Measurements from ENCODE around the gene NMNAT2. TPM values are rescaled to one million over a fixed set of nuclear protein-coding genes. Genes with fewer than 3 reads are reported as not detected.

Gene NMNAT2
- total and polyA plus RNA-seq, 8 donors: 0.42 to 4.9 (median 1.8) TPM

DNA sequence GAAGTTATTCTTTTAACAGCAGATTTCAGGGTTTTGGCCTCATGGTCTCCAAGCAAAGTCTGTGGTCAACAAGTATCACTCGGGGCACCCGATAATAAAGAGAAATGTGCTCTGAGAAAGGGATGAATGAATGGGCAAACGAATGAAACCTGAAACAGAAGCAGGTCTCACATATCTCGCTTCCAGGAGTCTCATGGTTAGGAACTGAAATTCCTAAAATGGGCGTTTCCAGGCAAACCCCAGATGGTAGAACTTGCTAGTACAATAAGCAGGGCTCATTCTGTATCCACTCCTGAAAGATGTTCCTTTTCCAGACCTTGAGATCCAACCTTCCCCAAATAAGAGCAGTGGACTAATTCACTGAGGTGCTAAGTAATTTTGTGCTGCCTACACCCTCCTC is 144.9 kb downstream of the NMNAT2 start:
- FAIRE-seq (no peak), ATAC-seq (no peak), DNase-seq (no peak)
- intact Hi-C loops (cut with DNase I): no loop called here
- TF ChIP-seq, protein P1, sequence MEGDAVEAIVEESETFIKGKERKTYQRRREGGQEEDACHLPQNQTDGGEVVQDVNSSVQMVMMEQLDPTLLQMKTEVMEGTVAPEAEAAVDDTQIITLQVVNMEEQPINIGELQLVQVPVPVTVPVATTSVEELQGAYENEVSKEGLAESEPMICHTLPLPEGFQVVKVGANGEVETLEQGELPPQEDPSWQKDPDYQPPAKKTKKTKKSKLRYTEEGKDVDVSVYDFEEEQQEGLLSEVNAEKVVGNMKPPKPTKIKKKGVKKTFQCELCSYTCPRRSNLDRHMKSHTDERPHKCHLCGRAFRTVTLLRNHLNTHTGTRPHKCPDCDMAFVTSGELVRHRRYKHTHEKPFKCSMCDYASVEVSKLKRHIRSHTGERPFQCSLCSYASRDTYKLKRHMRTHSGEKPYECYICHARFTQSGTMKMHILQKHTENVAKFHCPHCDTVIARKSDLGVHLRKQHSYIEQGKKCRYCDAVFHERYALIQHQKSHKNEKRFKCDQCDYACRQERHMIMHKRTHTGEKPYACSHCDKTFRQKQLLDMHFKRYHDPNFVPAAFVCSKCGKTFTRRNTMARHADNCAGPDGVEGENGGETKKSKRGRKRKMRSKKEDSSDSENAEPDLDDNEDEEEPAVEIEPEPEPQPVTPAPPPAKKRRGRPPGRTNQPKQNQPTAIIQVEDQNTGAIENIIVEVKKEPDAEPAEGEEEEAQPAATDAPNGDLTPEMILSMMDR (IDR thresholded peaks at IDR 0.05): no peak
- H3K27me3 ChIP-seq: no peaks in the 10 kb centered on the region
- H3K4me3 ChIP-seq: no peak overlapping the region
- no peaks in the 10 kb centered on the region for H3K36me3 ChIP-seq
- H3K9me3 ChIP-seq: no peaks in the 10 kb centered on the region
- H3K27ac ChIP-seq: no peak overlapping the region
- 74 to 86% methylated on average over 5 of the region's 5 CpGs for WGBS, 2 donors
- no peaks in the 10 kb centered on the region for H3K4me1 ChIP-seq

DNA sequence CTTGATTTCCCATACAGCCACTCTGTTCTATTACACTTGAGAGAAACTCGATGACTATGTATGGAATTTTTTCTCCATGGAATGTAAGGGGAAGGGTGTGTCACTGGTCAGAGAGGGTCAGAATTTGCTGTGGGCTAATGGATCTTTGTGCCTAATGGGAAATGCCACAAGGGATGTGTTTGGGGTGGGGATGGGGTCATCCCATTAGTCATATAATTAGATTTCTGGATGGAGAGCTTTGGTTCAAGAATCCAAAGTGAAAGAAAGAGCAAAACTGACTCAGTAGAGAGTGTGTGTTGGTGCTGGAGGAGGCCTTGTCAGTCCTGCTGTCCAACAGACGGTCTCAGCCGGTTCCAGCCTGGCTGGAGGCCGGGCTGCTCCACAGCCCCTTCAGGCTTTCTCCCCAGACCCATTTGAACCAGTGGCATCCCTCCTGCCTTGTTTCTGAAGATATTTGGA is 145.8 kb downstream of the NMNAT2 start:
- no peak overlapping the region for H3K4me3 ChIP-seq
- no peak for DNase-seq
- no peaks in the 10 kb centered on the region for H3K27me3 ChIP-seq
- TF ChIP-seq, protein P1 (IDR thresholded peaks at IDR 0.05): no peak
- no peaks in the 10 kb centered on the region for H3K36me3 ChIP-seq
- H3K27ac ChIP-seq: no peak overlapping the region
- H3K4me1 ChIP-seq: no peaks in the 10 kb centered on the region
- 71 to 79% methylated on average over 4 of the region's 4 CpGs for WGBS, 2 donors
- no peak for ATAC-seq
- no peak for FAIRE-seq
- no peaks in the 10 kb centered on the region for H3K9me3 ChIP-seq
- intact Hi-C loops (cut with DNase I): no loop called here

DNA sequence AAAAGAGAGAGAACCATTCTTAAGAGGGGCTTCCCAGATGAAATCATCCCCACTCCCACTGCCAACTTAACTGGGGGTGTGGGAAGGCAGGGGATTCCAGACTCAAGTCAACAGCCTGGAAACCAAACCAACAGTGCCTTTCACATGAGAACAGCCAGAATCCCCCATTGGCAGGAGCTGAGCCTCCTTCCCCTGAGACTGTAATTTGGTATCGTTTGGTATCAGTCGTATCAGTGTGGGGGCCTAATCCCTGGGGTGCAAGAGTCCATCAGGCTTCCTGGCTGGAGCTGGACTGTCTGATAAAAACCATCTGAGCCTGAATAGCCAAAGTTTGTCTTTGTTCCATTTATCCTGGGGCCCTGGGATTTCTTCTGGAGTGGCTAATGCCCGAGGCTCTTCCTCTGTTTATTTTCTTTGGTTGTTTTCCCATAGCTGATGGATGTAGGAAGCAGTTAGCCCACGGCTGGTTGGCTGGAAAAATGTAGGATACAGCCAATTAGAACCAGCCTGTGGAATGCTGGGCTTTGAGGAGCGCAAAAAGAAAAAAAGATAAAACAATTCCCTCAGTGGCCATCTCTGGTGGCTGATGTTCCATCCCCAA is 147.5 kb downstream of the NMNAT2 start:
- ATAC-seq (peak in 1 of 4 donors; percentile 17), DNase-seq (no peak), FAIRE-seq (no peak)
- no peak overlapping the region for H3K4me3 ChIP-seq
- H3K27ac ChIP-seq: no peak overlapping the region
- 41 to 52% methylated on average over 5 of the region's 5 CpGs for WGBS, 2 donors
- TF ChIP-seq, protein P1 (IDR thresholded peaks at IDR 0.05): no peak
- intact Hi-C loops (cut with DNase I): no loop called here
- no peaks in the 10 kb centered on the region for H3K9me3 ChIP-seq
- no peaks in the 10 kb centered on the region for H3K36me3 ChIP-seq
- no peaks in the 10 kb centered on the region for H3K27me3 ChIP-seq
- no peaks in the 10 kb centered on the region for H3K4me1 ChIP-seq

DNA sequence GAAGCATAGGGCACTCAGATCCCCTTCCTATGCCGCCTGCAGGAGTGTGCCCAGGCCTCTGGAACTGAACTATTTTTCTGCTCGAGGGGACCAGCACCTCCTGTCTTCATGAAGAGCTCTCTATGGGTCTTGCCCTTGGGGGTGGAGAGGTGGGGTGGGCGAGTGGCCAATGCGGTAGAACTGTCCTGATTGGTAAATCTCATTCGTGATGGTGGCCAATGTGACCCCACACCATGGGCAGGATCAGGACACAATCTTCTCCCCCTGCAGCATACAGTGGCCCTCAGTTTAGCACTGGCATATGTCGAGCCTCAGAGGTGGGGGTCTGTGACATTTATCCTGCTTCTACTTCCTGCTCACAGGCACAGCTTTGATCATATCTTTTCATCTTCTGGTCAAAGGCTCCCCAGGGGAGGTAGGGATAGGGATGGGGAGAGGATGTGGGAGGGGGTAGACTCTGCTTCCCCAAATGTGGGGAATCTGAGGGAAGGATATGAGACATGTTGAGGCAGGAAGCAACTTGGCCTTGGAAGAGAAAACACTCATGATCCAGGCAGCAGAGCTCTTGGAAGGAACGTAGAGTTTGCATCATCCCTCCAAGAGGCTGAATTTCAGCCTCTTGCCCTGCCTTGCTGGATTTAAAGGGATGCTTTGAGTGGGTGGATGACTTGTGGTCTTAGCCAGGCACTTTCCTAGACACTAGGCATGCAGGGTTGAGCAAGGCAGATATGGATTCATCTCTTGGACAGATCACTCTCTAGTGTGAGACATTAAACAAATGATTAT is 150.3 kb downstream of the NMNAT2 start:
- intact Hi-C loops (cut with DNase I): no loop called here
- FAIRE-seq: no peak
- peak in 3 of 4 donors; percentile 31 to 72 (median 50) for ATAC-seq

More for the DNA sequence above, 150.3 kb downstream of the NMNAT2 start:
- H3K36me3 ChIP-seq: no peaks in the 10 kb centered on the region
- H3K4me3 ChIP-seq: no peak overlapping the region
- 57 to 66% methylated on average over 7 of the region's 7 CpGs for WGBS, 2 donors
- no peaks in the 10 kb centered on the region for H3K27me3 ChIP-seq
- H3K9me3 ChIP-seq: no peaks in the 10 kb centered on the region
- no peak overlapping the region for H3K27ac ChIP-seq
- TF ChIP-seq, protein P1 (IDR thresholded peaks at IDR 0.05): no peak
- no peak for DNase-seq
- no peaks in the 10 kb centered on the region for H3K4me1 ChIP-seq

All from pancreas (tissue), 10 donors.